Ishikawa (cell line): ENCODE results near the gene CYFIP2.

ENCODE experiments used
- CEBPB ChIP-seq: IDR thresholded peaks from 2 replicates; pipeline ENCODE4 v1.6.1; 2012
- CREB1 ChIP-seq: IDR thresholded peaks from 2 replicates; pipeline ENCODE4 v1.6.1; 2012; ENCODE audit warnings: low read depth
- EGR1 ChIP-seq: IDR thresholded peaks from 2 replicates; pipeline ENCODE4 v1.6.1; 2012
- EP300 ChIP-seq: IDR thresholded peaks from 2 replicates; pipeline ENCODE4 v1.6.1; 2012; ENCODE audit warnings: borderline replicate concordance
- FOXM1 ChIP-seq: IDR thresholded peaks from 2 replicates; pipeline ENCODE4 v1.6.1; 2012; ENCODE audit warnings: low read depth, borderline replicate concordance
- MAX ChIP-seq: IDR thresholded peaks from 2 replicates; pipeline ENCODE4 v1.6.1; 2012
- NFIC ChIP-seq: IDR thresholded peaks from 2 replicates; pipeline ENCODE4 v1.6.1; 2012
- RAD21 ChIP-seq: IDR thresholded peaks from 2 replicates; pipeline ENCODE4 v1.6.1; 2012; ENCODE audit warnings: low read depth
- REST ChIP-seq: IDR thresholded peaks from 2 replicates; pipeline ENCODE4 v1.6.1; 2012; ENCODE audit warnings: low read depth, mild to moderate bottlenecking
- TAF1 ChIP-seq: IDR thresholded peaks from 2 replicates; pipeline ENCODE4 v1.6.1; 2012; ENCODE audit warnings: low read depth, mild to moderate bottlenecking
- TCF12 ChIP-seq: IDR thresholded peaks from 2 replicates; pipeline ENCODE4 v1.6.1; 2012; ENCODE audit warnings: low read depth
- TEAD4 ChIP-seq: IDR thresholded peaks from 2 replicates; pipeline ENCODE4 v1.6.1; 2012
- USF1 ChIP-seq: IDR thresholded peaks from 2 replicates; pipeline ENCODE4 v1.6.1; 2012
- YY1 ChIP-seq: IDR thresholded peaks from 2 replicates; pipeline ENCODE4 v1.6.1; 2012; ENCODE audit warnings: low read depth
- ZBTB7A ChIP-seq: IDR thresholded peaks from 2 replicates; pipeline ENCODE4 v1.6.1; 2012; ENCODE audit warnings: low read depth

Gene CYFIP2

GRCh38 chr5:157288405-157289163 is 22.7 kb downstream of the CYFIP2 start:
- TF ChIP-seq CEBPB (no peak), EGR1 (no peak), USF1 (no peak), YY1 (no peak), TAF1 (no peak)

GRCh38 chr5:157289164-157289819 is 23.4 kb downstream of the CYFIP2 start:
- no peak for TF ChIP-seq TAF1
- no peak for TF ChIP-seq RAD21
- TF ChIP-seq FOXM1 = no peak
- no peak for TF ChIP-seq CREB1
- no peak for TF ChIP-seq USF1
- no peak for TF ChIP-seq EP300
- TF ChIP-seq REST = no peak
- no peak for TF ChIP-seq CEBPB
- no peak for TF ChIP-seq TCF12
- TF ChIP-seq TEAD4 = no peak
- TF ChIP-seq NFIC = no peak
- no peak for TF ChIP-seq ZBTB7A
- TF ChIP-seq EGR1 = no peak

- no peak for TF ChIP-seq TCF12
- TF ChIP-seq TEAD4 = no peak
- no peak for TF ChIP-seq YY1
Measured at GRCh38 chr5:157290156-157290980, 24.4 kb downstream of the CYFIP2 start.

- peak; percentile 58 for TF ChIP-seq NFIC
- no peak for TF ChIP-seq EGR1
- no peak for TF ChIP-seq ZBTB7A
- TF ChIP-seq USF1 = no peak
- TF ChIP-seq CEBPB = no peak
- no peak for TF ChIP-seq YY1
- peak; percentile 35; the same call in 1 of the 2 replicates for TF ChIP-seq MAX
Measured at GRCh38 chr5:157290981-157291711, 25.2 kb downstream of the CYFIP2 start.

GRCh38 chr5:157292599-157292998 is 26.7 kb downstream of the CYFIP2 start:
- TF ChIP-seq CEBPB = no peak
- no peak for TF ChIP-seq TEAD4
- no peak for TF ChIP-seq NFIC
- no peak for TF ChIP-seq TCF12
- TF ChIP-seq MAX = no peak
- no peak for TF ChIP-seq YY1
- TF ChIP-seq RAD21 = no peak
- no peak for TF ChIP-seq EGR1
- TF ChIP-seq TAF1 = no peak
- no peak for TF ChIP-seq REST
- no peak for TF ChIP-seq USF1
- TF ChIP-seq EP300 = no peak
- TF ChIP-seq FOXM1 = no peak
